HG02852 (cell line): ENCODE data around the gene FOS.
"Not testable (repeated sequence)": the region's sequence is repeated elsewhere in the genome, so short reads cannot be mapped to it uniquely, and the experiment has no call there.

Source experiments
- ATAC-seq: cut with Tn5 transposase; IDR thresholded peaks from one replicate; pipeline ENCODE4 v1.9.1; 2021; ENCODE audit warnings: mild to moderate bottlenecking, moderate library complexity; ENCODE audit not compliant: unreplicated experiment

FOS gene

GRCh38 chr14:75292101-75292563 is 13.5 kb downstream of the FOS start:
- ATAC-seq, result no peak

DNA sequence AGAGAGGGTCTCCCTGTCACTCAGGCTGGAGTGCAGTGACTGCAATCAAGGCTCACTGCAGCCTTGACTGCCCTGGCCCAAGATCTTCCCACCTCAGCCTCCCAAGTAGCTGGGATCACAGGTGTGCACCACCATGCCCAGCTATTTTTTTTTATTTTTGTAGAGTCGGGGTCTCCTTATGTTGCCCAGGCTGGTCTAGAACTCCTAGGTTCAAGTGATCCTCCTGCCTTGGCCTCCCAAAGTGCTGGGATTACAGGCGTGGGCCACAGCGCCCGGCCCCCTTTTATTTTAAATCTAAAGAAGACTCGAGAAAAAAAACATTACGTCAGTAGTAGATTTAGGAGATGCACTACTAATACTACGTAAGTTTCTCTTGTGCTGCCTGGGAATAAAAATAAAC is 14.3 kb downstream of the FOS start:
- no peak for ATAC-seq

- ATAC-seq, result peak; percentile 97
Observed at GRCh38 chr14:75293920-75294648, 15.5 kb downstream of the FOS start.

- ATAC-seq, result no peak
Observed at GRCh38 chr14:75294649-75295033, 16.0 kb downstream of the FOS start.

DNA sequence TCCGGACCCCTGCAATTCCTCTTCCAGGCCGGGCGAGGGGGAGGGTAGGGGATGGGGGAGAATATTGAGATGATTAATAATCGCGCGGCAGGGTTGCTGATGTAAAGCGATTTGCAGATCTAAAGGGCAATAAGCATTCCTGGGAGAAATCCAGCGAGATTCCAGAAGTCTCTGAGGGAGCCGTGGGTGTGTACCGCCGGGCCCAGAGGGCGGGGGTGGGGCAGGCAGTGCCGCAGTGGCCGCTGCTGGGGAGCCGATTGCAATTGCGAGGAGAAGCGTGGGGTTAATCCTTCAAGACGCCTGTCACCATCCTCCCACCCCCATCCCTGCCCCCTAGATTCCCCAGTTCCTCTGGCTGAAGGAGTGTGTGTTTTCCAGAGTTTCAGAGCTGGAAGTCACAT is 16.4 kb downstream of the FOS start:
- ATAC-seq, result no peak

DNA sequence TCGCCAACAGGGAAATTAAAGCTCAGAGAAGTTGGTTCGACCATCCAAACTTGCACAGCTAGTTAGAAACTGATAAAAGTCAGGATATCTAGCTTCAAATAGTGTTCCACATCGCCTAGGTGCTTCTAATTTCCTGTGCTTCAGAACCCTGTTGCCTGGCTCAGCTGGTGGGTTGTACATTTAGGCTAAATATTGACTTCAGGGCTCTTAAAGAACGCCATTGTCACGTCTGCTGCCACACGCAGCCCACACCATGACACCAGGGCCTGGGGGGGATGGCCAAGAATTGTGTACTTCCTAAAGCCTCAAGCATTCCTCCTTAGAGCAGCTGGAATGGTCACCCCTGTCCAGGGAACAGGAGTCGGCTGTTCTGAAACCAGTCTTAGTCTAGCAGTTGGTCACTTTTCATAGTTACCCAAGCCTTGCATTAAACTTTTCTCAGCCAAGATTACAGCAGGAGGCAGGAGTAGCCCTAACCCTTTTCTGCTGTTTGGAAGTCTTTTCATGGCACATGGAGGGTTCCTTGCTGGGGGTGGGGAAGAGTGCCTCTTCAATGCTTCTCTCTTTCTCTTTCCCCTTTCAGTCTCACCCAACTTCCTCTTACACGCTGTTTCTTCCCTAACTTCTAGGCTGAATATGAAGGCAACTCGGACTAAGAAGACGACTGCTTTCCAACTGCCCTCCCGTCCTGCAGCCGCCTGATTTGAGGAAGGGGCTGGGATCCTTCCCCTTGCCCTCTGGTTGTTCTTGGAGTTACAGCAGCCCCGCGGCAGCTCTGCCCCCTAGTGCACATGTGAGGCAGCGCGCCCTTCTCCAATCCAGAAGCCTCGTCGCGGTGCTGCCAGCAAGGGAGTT is 17.1 kb downstream of the FOS start:
- no peak for ATAC-seq

DNA sequence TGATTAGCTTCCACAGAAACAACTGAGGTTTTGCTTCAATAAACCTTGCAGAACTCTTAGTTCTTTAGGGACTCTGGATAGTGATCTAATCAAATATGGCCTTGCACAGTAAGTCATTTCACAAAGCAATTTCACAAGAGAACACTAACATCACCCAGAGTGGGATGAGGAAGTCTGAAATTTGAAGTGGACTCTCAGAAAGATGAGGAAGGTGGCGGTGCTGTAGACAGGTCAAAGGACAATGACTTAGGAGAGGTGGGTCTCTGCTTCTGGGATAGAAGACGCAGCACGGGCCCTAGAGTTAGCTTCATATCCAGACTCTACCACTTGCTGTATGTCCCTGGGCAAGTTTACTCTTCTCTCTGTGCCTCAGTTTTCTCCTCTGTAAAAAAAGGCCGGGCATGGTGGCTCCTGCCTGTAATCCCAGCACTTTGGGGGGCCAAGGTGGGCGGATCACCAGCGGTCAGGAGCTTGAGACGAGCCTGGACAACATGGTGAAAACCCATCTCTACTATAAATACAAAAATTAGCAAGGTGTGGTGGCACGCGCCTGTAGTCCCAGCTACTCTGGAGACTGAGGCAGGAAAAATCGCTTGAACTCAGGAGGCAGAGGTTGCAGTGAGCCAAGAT is 18.9 kb downstream of the FOS start:
- ATAC-seq, result no peak

DNA sequence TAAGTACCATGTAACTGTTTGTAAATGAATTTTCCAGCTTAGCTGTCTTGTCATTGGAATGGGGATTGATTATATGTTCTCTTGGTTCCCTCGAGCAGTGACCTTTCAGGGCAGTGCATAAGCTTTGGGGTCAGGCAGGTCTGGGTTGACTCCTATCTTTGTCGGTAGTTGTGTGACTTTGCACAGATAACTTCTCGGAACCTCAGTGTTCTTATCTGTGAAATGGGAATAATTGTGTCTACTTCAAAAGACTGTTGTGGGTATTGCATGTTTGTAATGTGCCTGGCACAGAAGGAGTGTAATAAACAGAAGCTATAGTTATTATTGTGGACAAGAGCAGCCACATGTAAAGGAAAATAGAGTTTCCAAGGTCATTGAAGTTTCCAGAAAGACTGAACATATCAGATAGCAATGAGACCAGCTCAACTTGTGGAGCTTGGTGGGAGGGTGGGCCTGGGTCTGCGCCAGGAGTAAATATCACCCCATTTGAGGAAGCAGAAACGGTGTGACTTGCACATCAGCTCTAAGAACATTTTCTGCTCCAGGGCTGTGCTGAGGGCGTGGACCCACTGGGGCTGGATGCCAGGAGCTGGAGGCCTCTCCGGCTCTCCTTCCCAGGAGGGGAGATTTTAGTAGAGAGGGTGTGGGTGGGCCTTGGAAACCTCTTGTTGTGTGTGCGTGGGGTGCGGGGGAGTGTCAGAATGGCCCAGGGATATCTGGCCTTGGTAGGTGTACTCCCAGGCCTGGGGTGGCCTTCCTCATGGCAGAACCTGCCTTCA is 19.7 kb downstream of the FOS start:
- no peak for ATAC-seq

DNA sequence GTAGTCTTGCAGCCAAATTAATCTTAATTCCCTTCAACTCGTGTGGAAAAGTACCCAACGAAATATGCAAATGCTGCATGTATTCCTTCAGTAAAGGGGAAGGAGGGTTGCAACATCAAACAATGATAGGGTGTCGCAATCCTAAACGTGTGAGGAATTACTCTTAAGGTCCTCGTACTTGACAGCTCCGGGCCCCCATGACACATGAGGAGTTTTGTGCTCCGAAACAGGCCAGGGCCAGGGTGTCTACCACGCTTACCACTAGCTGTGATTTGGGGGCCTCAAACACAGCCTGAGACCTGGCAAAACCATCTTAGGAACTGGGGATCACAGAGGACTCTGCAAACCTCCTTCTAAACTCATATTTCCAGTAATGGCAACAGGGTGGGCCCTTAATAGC is 20.4 kb downstream of the FOS start:
- no peak for ATAC-seq

- no peak for ATAC-seq
Observed at GRCh38 chr14:75299576-75299975, 20.9 kb downstream of the FOS start.

- ATAC-seq, result no peak
Observed at GRCh38 chr14:75301666-75302325, 23.2 kb downstream of the FOS start.

GRCh38 chr14:75303381-75303789 is 24.8 kb downstream of the FOS start:
- ATAC-seq, result no peak

GRCh38 chr14:75306410-75306809 is 27.8 kb downstream of the FOS start:
- ATAC-seq, result not testable (repeated sequence)

DNA sequence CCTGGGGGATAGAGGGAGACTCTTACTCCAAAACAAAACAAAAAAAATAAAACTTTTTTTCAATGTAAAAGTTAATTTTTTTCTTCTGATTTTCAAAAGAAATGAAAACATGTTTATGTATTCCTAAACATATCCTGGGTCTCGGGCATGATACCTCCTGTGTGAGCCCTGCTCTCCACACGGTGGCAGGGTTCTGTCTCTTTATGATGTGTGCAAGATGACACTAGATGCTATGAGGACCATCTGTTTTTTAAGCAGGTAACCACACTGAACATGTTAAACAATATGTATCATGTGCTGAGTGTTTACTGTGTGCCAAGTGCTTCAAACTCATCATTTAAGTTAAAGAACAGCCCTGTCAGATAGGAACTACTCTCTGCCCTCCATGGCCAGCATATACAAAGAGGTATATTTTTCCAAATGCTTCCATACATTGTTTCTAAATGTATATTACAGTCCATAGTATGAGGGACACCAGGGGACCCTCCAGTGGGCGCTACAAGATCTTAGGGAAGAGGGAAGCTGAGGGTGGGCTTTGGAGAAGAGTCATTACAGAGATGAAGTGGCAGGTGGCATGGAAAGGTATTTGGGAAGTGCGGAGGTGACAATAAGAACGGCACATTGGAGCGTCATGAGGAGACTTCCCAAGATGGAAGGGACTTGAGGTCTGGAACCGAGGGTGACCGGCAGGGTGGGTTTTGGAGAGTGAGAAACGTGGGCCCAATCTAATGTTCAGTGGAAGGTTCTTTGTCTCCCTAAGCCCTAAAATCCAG is 28.5 kb downstream of the FOS start:
- ATAC-seq, result no peak

GRCh38 chr14:75307700-75308379 is 29.2 kb downstream of the FOS start:
- ATAC-seq, result peak; percentile 41

- not testable (repeated sequence) for ATAC-seq
Observed at GRCh38 chr14:75308991-75309390, 30.4 kb downstream of the FOS start.

GRCh38 chr14:75309561-75309960 is 30.9 kb downstream of the FOS start:
- not testable (repeated sequence) for ATAC-seq

DNA sequence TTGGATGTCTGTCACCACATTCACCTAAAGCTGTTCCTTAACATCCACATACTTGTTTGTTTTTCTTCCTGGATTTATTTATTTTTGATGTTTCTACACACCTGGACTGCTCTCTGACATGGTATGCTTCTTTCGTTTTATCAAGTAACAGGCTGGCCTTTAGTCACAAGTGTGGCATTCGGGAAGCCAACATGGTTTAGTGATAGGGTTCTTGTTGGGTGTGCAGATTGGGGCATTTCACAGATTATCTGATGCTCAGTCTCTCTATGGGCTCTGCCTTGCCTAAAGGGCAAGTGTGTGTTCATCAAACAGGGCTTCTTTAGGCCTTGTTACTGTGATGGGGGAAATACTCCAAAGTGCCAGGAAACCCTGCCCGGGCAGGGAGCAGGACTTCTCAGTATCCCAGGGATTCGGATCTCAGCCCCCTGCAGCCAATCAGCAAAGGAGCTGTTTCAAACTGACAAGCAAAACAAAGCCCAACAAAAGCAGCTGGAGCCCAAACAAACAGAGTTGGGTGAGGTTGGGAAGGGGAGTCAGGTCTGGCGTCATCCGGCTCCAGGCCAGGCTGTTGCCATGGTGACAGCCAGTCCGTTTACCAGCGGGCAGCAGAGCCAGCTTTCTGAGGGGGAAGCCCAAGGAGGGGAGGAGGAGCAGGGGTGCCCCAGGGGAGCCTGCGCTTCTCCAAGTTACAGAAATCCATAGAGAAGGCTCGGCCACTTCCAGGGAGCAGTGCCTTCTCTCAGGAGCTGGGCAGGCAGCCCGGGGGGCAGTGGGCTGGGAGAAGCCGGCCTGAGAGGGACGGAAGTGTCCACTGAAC is 31.9 kb downstream of the FOS start:
- ATAC-seq, result no peak
